B cell (primary cell): ENCODE results near the gene RND1. TPM values are rescaled to one million over a fixed set of nuclear protein-coding genes. Genes with fewer than 3 reads are reported as not detected.

Experiments
- ATAC-seq: fragments of 200-7000 bp; cut with Tn5 transposase; one replicate; pipeline ENCODE4 v1.10.0; 2021; ENCODE audit warnings: low read depth, mild to moderate bottlenecking, moderate number of reproducible peaks, moderate library complexity
- CTCF ChIA-PET: fragments of 350-600 bp; sonication (Branson Sonifier 250); formaldehyde crosslinking; loops from one replicate; lab custom pipeline; 2021; ENCODE audit warnings: antibody characterized with exemption, inconsistent platforms; lab: Charles Lee
- POLR2A ChIA-PET: fragments of 350-600 bp; sonication (Branson Sonifier 250); formaldehyde crosslinking; loops from one replicate; lab custom pipeline; 2021; ENCODE audit warnings: antibody characterized with exemption; lab: Charles Lee
- DNase-seq: peaks from one replicate; pipeline ENCODE4 v3.0.0; 2013
- H2AFZ ChIP-seq: 2 replicates; pipeline ENCODE4 v1.6.1; 2012; ENCODE audit warnings: mild to moderate bottlenecking, low read depth, low read length; ENCODE audit not compliant: insufficient read depth, poor library complexity, severe bottlenecking
- H3K27ac ChIP-seq, 2 donors: 1 replicate in 1 of 2; 2 replicates in 1 of 2; pipeline ENCODE4 v1.5.1; 2012 to 2013; ENCODE audit warnings: low read length in 2 of 2, mild to moderate bottlenecking in 2 of 2, moderate library complexity in 1 of 2
- H3K27me3 ChIP-seq, 4 experiments: fragments of 200-600 bp in 1 of 4; sonication (generic) in 1 of 4; replicated peaks in 1 of 4; 1 replicate in 2 of 4; 2 replicates in 2 of 4; pipeline versions ENCODE4 v1.6.1 to v1.7.0; 2013 to 2016; ENCODE audit warnings: low read length in 3 of 4, mild to moderate bottlenecking in 2 of 4, mixed read lengths in 1 of 4, moderate library complexity in 1 of 4; ENCODE audit not compliant: insufficient read depth in 4 of 4, control insufficient read depth in 3 of 4; ENCODE audit errors: control extremely low read depth in 1 of 4
- H3K36me3 ChIP-seq, 2 experiments: replicated peaks in 1 of 2; 1 replicate in 1 of 2; 2 replicates in 1 of 2; pipeline versions ENCODE4 v1.6.1 to v1.7.1; 2013; ENCODE audit warnings: low read length in 1 of 2; ENCODE audit not compliant: insufficient read depth in 2 of 2, control insufficient read depth in 1 of 2; ENCODE audit errors: control extremely low read depth in 1 of 2, extremely low read depth in 1 of 2
- H3K4me1 ChIP-seq, 2 donors: fragments of 200-600 bp in 1 of 2; sonication (generic) in 1 of 2; 1 replicate in 1 of 2; 2 replicates in 1 of 2; pipeline versions ENCODE4 v1.5.1 to v1.6.1; 2013 to 2017; ENCODE audit warnings: low read length in 2 of 2; ENCODE audit not compliant: control insufficient read depth in 2 of 2, insufficient read depth in 2 of 2
- H3K4me2 ChIP-seq: replicated peaks from 2 replicates; pipeline ENCODE3; 2012; ENCODE audit warnings: mild to moderate bottlenecking, low read depth, low read length; ENCODE audit not compliant: poor library complexity, severe bottlenecking
- H3K4me3 ChIP-seq, 5 experiments: fragments of 200-600 bp in 1 of 5; sonication (generic) in 1 of 5; 1 replicate in 3 of 5; 2 replicates in 2 of 5; pipeline versions ENCODE4 v1.5.1 to v1.7.0; 2011 to 2016; ENCODE audit warnings: low read length in 4 of 5, mild to moderate bottlenecking in 4 of 5, low read depth in 2 of 5, control low read depth in 1 of 5, moderate library complexity in 1 of 5; ENCODE audit not compliant: insufficient read depth in 1 of 5; ENCODE audit errors: control extremely low read depth in 1 of 5, extremely low read depth in 1 of 5
- H3K79me2 ChIP-seq: fragments of 200-600 bp; sonication (generic); one replicate; pipeline ENCODE4 v1.6.0; 2016; ENCODE audit warnings: low read length; ENCODE audit not compliant: control insufficient read depth, insufficient read depth
- H3K9ac ChIP-seq: fragments of 200-600 bp; sonication (generic); 2 replicates; pipeline ENCODE4 v1.6.1; 2017; ENCODE audit warnings: mild to moderate bottlenecking, low read length, moderate library complexity
- H3K9me3 ChIP-seq, 3 donors: one replicate each; pipeline versions ENCODE4 v1.6.1 to v1.7.1; 2013; ENCODE audit warnings: low read length in 2 of 3; ENCODE audit not compliant: control insufficient read depth in 2 of 3, insufficient read depth in 1 of 3; ENCODE audit errors: control extremely low read depth in 1 of 3
- H4K20me1 ChIP-seq: 2 replicates; pipeline ENCODE4 v1.6.0; 2012; ENCODE audit warnings: mild to moderate bottlenecking, low read length; ENCODE audit not compliant: insufficient read depth, control insufficient read depth, poor library complexity, severe bottlenecking
- H3K27ac Mint-ChIP-seq: one replicate; pipeline ENCODE4 v1.8.0; 2021; ENCODE audit warnings: mixed read lengths
- H3K27me3 Mint-ChIP-seq: one replicate; pipeline ENCODE4 v1.8.0; 2021; ENCODE audit warnings: mixed read lengths
- H3K4me1 Mint-ChIP-seq: one replicate; pipeline ENCODE4 v1.8.0; 2021; ENCODE audit warnings: mixed read lengths
- H3K4me3 Mint-ChIP-seq: one replicate; pipeline ENCODE4 v1.8.0; 2021; ENCODE audit warnings: mixed read lengths
- H3K9me3 Mint-ChIP-seq: one replicate; pipeline ENCODE4 v1.8.0; 2022; ENCODE audit warnings: mixed read lengths; ENCODE audit not compliant: insufficient read depth
- EZH2 ChIP-seq: IDR thresholded peaks from 2 replicates; pipeline ENCODE4 v1.6.1; 2012; ENCODE audit warnings: borderline replicate concordance, low read depth, mild to moderate bottlenecking, moderate library complexity, low read length; ENCODE audit not compliant: insufficient read depth, poor library complexity, severe bottlenecking
- WGBS: methylation state at CpG from one replicate; pipeline ENCODE4 v1.1.5; 2013; ENCODE audit warnings: missing lambda C conversion rate; ENCODE audit not compliant: insufficient coverage; 5-methylcytosine and 5-hydroxymethylcytosine counted together
- intact Hi-C: fragments of 100-400 bp; cut with micrococcal nuclease; formaldehyde crosslinking; loops from one replicate; pipeline ENCODE4 v1.10.0; 2022
- polyA plus RNA-seq: library from polyadenylated mRNA; depleted of rRNA; stranded (reverse); fragments of >200 nt; gene quantifications from 2 replicates; pipeline ENCODE4 v1.2.3, GENCODE V29; 2012
- total RNA-seq, 2 donors: library from RNA; stranded (reverse); fragments of 120-200 nt in 1 of 2; gene quantifications; 1 replicate in 1 of 2; 2 replicates in 1 of 2; pipeline versions ENCODE4 v1.2.3 to v1.2.4, GENCODE V29; 2013 to 2022
- TF ChIP-seq, protein P1 (sequence below): fragments of 200-600 bp; IDR thresholded peaks from one replicate; pipeline ENCODE4 v1.8.0; 2022; ENCODE audit warnings: antibody characterized with exemption, mild to moderate bottlenecking

The RND1 gene
- total and polyA plus RNA-seq, 2 donors (not counting 1 experiment from before 2014, with no cell fraction given): 7.3 to 19.5 TPM

DNA sequence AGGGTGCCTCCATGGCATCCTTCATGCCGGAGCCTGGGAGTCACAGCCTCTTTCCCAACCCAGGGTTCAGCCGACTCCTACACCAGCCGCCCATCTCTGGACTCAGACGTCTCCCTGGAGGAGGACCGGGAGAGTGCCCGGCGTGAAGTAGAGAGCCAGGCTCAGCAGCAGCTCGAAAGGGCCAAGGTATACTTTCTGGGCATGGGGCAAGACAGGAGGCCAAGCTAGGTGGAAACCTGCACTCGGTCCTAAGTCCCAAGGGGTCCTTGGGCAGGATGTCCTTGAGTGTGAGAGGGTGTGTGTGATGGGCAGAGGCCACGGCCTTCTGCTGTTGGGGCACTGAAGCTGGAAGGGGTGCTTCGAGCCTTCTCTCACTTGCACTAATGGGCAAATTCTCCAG is 42.4 kb downstream of the RND1 start:
- no peak overlapping the region for H3K27ac Mint-ChIP-seq
- peaks cover 4% of the 10 kb centered on the region for H3K4me1 Mint-ChIP-seq
- WGBS: 95% methylated on average over 11 of the region's 11 CpGs
- H3K9ac ChIP-seq: no peak overlapping the region
- H3K27me3 Mint-ChIP-seq: no peaks in the 10 kb centered on the region
- DNase-seq (no peak), ATAC-seq (no peak)
- H4K20me1 ChIP-seq: peaks cover 5% of the 10 kb centered on the region
- peaks cover 0 to 5% of the 10 kb centered on the region in 2 donors for H3K4me1 ChIP-seq
- no peak overlapping the region for H3K27ac ChIP-seq
- no peak overlapping the region for H3K4me3 Mint-ChIP-seq
- no peak for TF ChIP-seq EZH2
- TF ChIP-seq, protein P1, sequence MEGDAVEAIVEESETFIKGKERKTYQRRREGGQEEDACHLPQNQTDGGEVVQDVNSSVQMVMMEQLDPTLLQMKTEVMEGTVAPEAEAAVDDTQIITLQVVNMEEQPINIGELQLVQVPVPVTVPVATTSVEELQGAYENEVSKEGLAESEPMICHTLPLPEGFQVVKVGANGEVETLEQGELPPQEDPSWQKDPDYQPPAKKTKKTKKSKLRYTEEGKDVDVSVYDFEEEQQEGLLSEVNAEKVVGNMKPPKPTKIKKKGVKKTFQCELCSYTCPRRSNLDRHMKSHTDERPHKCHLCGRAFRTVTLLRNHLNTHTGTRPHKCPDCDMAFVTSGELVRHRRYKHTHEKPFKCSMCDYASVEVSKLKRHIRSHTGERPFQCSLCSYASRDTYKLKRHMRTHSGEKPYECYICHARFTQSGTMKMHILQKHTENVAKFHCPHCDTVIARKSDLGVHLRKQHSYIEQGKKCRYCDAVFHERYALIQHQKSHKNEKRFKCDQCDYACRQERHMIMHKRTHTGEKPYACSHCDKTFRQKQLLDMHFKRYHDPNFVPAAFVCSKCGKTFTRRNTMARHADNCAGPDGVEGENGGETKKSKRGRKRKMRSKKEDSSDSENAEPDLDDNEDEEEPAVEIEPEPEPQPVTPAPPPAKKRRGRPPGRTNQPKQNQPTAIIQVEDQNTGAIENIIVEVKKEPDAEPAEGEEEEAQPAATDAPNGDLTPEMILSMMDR: no peak
- H3K4me3 ChIP-seq: no peak overlapping the region
- ChIA-PET CTCF (interaction anchor here (0.6 to 1.3 kb wide), 2 partner anchors 9 to 169 kb away, joined by 3 read pairs; no protein-coding TSS in a partner anchor), POLR2A (no interaction called here)
- H3K27me3 ChIP-seq: peaks cover 0 to 3% (median 0%) of the 10 kb centered on the region in 4 experiments
- intact Hi-C loops: no loop called here
- no peaks in the 10 kb centered on the region for H3K9me3 Mint-ChIP-seq
- peaks cover 0 to 3% of the 10 kb centered on the region in 2 experiments for H3K36me3 ChIP-seq
- H3K79me2 ChIP-seq: no peaks in the 10 kb centered on the region
- no peaks in the 10 kb centered on the region for H3K9me3 ChIP-seq
- H3K4me2 ChIP-seq: no peak overlapping the region
- no peak overlapping the region for H2AFZ ChIP-seq

DNA sequence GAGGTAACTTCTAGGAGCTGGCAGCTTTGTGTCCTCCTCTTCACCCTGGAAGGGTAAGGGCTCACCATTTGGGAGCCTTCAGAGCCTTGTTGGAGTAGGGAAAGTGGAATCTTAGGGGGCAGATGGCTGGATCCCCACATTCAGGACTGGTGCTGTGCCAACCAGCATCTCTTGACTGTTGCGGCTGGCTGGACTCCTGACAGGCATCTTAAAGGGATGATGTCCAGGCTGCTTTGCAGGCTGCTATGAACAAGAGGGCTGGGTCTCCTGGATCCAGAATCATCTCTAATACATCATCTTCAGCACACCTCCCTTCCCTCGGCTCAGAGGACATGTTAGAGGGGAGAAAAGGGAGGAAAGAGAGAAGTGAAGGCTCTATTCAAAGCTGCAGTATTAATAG is 43.0 kb downstream of the RND1 start:
- DNase-seq (no peak), ATAC-seq (no peak)
- H3K27me3 Mint-ChIP-seq: no peaks in the 10 kb centered on the region
- H3K4me3 ChIP-seq: no peak overlapping the region
- H2AFZ ChIP-seq: no peak overlapping the region
- peaks cover 2% of the 10 kb centered on the region for H4K20me1 ChIP-seq
- intact Hi-C loops: no loop called here
- H3K9ac ChIP-seq: no peak overlapping the region
- no peak overlapping the region for H3K27ac Mint-ChIP-seq
- no peaks in the 10 kb centered on the region for H3K9me3 Mint-ChIP-seq
- peaks cover 4 to 10% of the 10 kb centered on the region in 2 donors for H3K4me1 ChIP-seq
- H3K36me3 ChIP-seq: no peaks in the 10 kb centered on the region
- TF ChIP-seq, protein P1: no peak
- no peak for TF ChIP-seq EZH2
- no peak overlapping the region for H3K27ac ChIP-seq
- H3K4me1 Mint-ChIP-seq: peaks cover 9% of the 10 kb centered on the region
- WGBS: no CpG with 5 or more reads among the region's 2 CpGs
- no peaks in the 10 kb centered on the region for H3K79me2 ChIP-seq
- H3K4me2 ChIP-seq: no peak overlapping the region
- H3K4me3 Mint-ChIP-seq: no peak overlapping the region
- H3K27me3 ChIP-seq: peaks cover 0 to 8% (median 1%) of the 10 kb centered on the region in 4 experiments
- ChIA-PET CTCF (interaction anchor here (0.6 to 1.3 kb wide), 2 partner anchors 9 to 169 kb away, joined by 3 read pairs; no protein-coding TSS in a partner anchor), POLR2A (no interaction called here)
- H3K9me3 ChIP-seq: no peaks in the 10 kb centered on the region
